Activated B cell treated with CpG ODN at 0.5 μM for 24 hours (primary cell): Measurements from ENCODE around the gene SLC1A2. TPM values are rescaled to one million over a fixed set of nuclear protein-coding genes. Genes with fewer than 3 reads are reported as not detected.

Experiments used
- ATAC-seq: fragments of 200-7000 bp; cut with Tn5 transposase; one replicate; pipeline ENCODE4 v1.10.0; 2021; ENCODE audit warnings: low read depth, mild to moderate bottlenecking, moderate library complexity
- CTCF ChIA-PET: fragments of 350-600 bp; sonication (Branson Sonifier 250); formaldehyde crosslinking; loops from one replicate; lab custom pipeline; 2021; ENCODE audit warnings: antibody characterized with exemption; lab: Charles Lee
- POLR2A ChIA-PET: fragments of 350-600 bp; sonication (Branson Sonifier 250); formaldehyde crosslinking; loops from one replicate; lab custom pipeline; 2021; ENCODE audit warnings: antibody characterized with exemption; lab: Charles Lee
- DNase-seq: peaks from one replicate; pipeline ENCODE4 v3.0.0; 2022
- H3K27ac Mint-ChIP-seq: one replicate; pipeline ENCODE4 v1.8.0; 2020; ENCODE audit warnings: mixed read lengths
- H3K27me3 Mint-ChIP-seq: one replicate; pipeline ENCODE4 v1.8.0; 2021; ENCODE audit warnings: mixed read lengths
- H3K36me3 Mint-ChIP-seq: one replicate; pipeline ENCODE4 v1.8.0; 2021; ENCODE audit warnings: low read depth, mixed read lengths
- H3K4me1 Mint-ChIP-seq: one replicate; pipeline ENCODE4 v1.8.0; 2021; ENCODE audit warnings: mixed read lengths
- H3K4me3 Mint-ChIP-seq: one replicate; pipeline ENCODE4 v1.8.0; 2020; ENCODE audit warnings: mild to moderate bottlenecking, mixed read lengths
- H3K9me3 Mint-ChIP-seq: one replicate; pipeline ENCODE4 v1.8.0; 2020; ENCODE audit warnings: mixed read lengths
- CTCF ChIP-seq: fragments of 200-600 bp; IDR thresholded peaks from one replicate; pipeline ENCODE4 v1.8.0; 2022; ENCODE audit warnings: antibody characterized with exemption, mild to moderate bottlenecking
- intact Hi-C: fragments of 100-400 bp; cut with micrococcal nuclease; formaldehyde crosslinking; loops from one replicate; pipeline ENCODE4 v1.15.1; 2024
- total RNA-seq: library from RNA; stranded (reverse); gene quantifications from 2 replicates; pipeline ENCODE4 v1.2.3, GENCODE V29; 2022

Gene SLC1A2
- total RNA-seq, 1 donor from 2014 or later: not detected

- intact Hi-C loops: no loop called here
- Mint-ChIP-seq H3K27me3 (peaks cover 63% of the 10 kb centered on the region), H3K4me1 (peaks cover 17% of the 10 kb centered on the region), H3K4me3 (peak overlapping the region; percentile 64), H3K36me3 (no peaks in the 10 kb centered on the region), H3K9me3 (no peaks in the 10 kb centered on the region), H3K27ac (no peak overlapping the region)
- ChIA-PET POLR2A (no interaction called here), CTCF (no interaction called here)
- ATAC-seq (no peak), DNase-seq (no peak)
- no peak for TF ChIP-seq CTCF
Observed at GRCh38 chr11:35420371-35420770, 1.0 kb upstream of the SLC1A2 start.

DNA sequence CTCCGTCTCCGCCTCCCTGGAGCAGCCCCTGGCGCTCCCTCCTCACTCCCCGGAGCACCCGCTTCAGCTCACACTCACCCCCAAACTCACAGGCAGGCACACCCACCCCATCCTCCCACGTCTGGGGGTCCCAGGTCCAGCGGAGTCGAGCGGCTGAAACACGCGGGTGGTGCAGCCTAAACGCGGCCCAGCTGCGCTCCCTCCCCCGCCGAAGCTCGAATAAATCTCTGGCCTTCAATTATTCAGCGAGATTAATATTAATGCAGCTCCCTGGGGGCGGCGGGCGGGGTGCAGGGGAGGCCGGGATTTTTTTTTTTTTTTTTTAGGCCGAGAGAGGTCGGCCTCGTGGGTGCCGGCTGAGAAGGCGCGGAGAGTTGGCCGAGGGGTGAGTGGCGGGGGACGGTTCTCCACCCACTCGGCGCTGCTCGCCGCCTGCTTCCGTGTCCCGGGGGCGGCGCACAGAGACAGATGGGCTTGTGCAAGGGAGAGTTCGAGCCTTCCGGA lies 524 bp upstream of the SLC1A2 start:
- no peaks in the 10 kb centered on the region for H3K36me3 Mint-ChIP-seq
- intact Hi-C loops: no loop called here
- no peaks in the 10 kb centered on the region for H3K9me3 Mint-ChIP-seq
- no peak for DNase-seq
- CTCF ChIA-PET: no interaction called here
- H3K27ac Mint-ChIP-seq: no peak overlapping the region
- H3K4me3 Mint-ChIP-seq: peak overlapping the region; percentile 64
- H3K4me1 Mint-ChIP-seq: peaks cover 17% of the 10 kb centered on the region
- H3K27me3 Mint-ChIP-seq: peaks cover 63% of the 10 kb centered on the region
- POLR2A ChIA-PET: no interaction called here
- no peak for TF ChIP-seq CTCF
- no peak for ATAC-seq

DNA sequence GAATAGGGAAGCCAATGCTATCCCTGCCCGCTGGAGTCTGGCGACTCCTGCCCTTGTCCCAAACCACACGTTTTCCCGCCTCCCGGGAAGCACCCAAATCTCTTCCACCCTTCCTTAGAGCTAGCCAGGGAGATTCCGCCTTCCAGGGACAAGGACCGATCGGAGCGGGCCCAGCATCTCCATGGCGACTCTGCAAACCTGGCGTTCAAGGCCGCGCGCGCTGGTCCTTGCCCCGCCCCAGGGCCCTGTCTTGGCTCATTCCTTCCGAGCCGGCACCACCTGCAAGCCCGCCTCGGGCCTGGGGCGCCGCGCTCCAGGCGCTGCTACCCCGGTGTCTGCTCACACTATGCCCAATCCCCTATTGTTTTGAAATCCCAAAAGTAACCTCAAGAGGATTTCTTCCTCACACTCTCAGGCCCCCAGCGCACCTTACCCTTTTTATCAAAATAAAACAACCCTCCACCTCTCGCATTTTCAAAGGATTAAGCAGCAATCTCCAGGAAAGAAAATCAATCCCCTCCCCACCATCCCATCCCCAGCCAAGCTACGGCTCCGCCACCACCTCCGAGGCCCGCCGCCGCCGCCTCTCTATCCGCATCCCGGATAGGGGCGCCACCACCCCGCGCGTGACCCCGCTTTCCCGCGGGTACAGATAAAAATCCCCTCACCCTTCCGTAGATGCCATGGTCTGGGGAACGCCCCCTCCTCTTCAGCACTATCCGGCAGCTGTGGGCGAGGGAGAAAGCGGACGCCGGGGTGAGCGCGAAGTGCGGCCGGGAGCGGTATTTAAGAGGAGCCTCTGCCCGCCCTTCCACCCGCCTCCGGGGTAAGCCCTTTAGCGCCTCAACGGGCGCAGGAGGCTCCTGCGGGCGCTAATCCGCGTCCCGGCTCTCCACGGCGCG lies 825 bp downstream of the SLC1A2 start:
- Mint-ChIP-seq H3K27me3 (peaks cover 66% of the 10 kb centered on the region), H3K4me3 (peak overlapping the region; percentile 21), H3K27ac (no peak overlapping the region), H3K36me3 (no peaks in the 10 kb centered on the region), H3K9me3 (no peaks in the 10 kb centered on the region), H3K4me1 (peaks cover 17% of the 10 kb centered on the region)
- DNase-seq (no peak), ATAC-seq (no peak)
- ChIA-PET POLR2A (interaction anchor here (0.6 kb wide), 1 partner anchor 277 kb away, joined by 4 read pairs; no protein-coding TSS in a partner anchor), CTCF (no interaction called here)
- TF ChIP-seq CTCF: no peak
- intact Hi-C loops: no loop called here

DNA sequence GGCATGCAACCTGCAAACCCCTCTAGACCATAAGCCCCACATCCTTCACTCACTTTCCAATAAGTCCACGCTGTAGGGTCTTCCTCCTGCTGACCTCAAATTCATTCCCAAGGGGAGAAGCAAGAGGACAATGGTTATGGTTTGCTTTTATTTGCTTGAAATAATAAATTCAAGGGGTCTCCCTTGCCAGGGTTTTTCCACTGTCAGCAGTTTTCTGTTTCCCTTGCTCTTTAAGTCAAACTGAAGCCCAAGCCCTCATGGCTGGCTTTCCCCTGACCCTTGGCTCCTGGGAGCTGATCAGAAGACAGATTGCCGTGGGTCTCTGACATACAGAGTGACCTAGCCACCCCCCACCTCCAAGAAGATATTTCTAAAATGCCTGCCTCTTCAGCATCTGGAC lies 3.9 kb downstream of the SLC1A2 start:
- H3K27ac Mint-ChIP-seq: no peak overlapping the region
- no peak for DNase-seq
- H3K27me3 Mint-ChIP-seq: peaks cover 46% of the 10 kb centered on the region
- H3K4me1 Mint-ChIP-seq: peaks cover 14% of the 10 kb centered on the region
- no peak for ATAC-seq
- ChIA-PET POLR2A (no interaction called here), CTCF (interaction anchor here (1.5 kb wide), 1 partner anchor 22 kb away, joined by 3 read pairs; no protein-coding TSS in a partner anchor)
- no peaks in the 10 kb centered on the region for H3K9me3 Mint-ChIP-seq
- intact Hi-C loops: no loop called here
- no peak for TF ChIP-seq CTCF
- no peaks in the 10 kb centered on the region for H3K36me3 Mint-ChIP-seq
- H3K4me3 Mint-ChIP-seq: no peak overlapping the region

DNA sequence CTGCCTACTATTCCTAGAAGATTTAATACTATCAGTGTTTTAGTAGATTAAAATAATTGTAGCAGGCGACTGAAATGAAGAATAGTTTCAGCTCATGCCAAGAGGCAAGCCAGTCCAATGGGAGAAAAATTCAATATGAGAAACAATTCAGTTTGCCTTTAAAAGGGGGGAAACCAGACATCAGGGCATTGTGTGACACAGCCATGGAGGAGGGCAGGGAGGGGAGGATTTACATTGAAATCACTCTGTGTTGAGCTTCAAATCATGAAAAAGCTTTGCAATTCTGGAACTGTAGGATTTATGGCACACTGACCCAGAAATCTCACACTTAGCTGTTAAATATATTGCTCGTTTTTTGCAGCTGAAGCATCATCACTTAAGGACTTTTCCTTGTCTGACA lies 4.6 kb downstream of the SLC1A2 start:
- H3K36me3 Mint-ChIP-seq: no peaks in the 10 kb centered on the region
- POLR2A ChIA-PET: no interaction called here
- intact Hi-C loops: loop anchor here (5.0 kb wide), 1 partner anchor 827 kb away; no protein-coding TSS in a partner anchor
- no peak overlapping the region for H3K4me3 Mint-ChIP-seq
- DNase-seq (no peak), ATAC-seq (no peak)
- CTCF ChIA-PET: interaction anchor here (1.5 kb wide), 1 partner anchor 22 kb away, joined by 3 read pairs; no protein-coding TSS in a partner anchor
- no peaks in the 10 kb centered on the region for H3K9me3 Mint-ChIP-seq
- H3K27ac Mint-ChIP-seq: no peak overlapping the region
- peaks cover 41% of the 10 kb centered on the region for H3K27me3 Mint-ChIP-seq
- no peak for TF ChIP-seq CTCF
- H3K4me1 Mint-ChIP-seq: peaks cover 8% of the 10 kb centered on the region
